Omental fat pad (tissue), 4 donors: ENCODE data around the gene NSG1. TPM values are rescaled to one million over a fixed set of nuclear protein-coding genes. Genes with fewer than 3 reads are reported as not detected.
"Not testable (repeated sequence)": the region's sequence is repeated elsewhere in the genome, so short reads cannot be mapped to it uniquely, and the experiment has no call there.

Experiments
- ATAC-seq: fragments of 150-250 bp; one replicate; pipeline ENCODE4 v1.9.1; 2016; ENCODE audit warnings: mild to moderate bottlenecking, moderate library complexity; ENCODE audit not compliant: low FRiP score
- DNase-seq: peaks from one replicate; pipeline ENCODE4 v3.0.0-alpha.2; 2019; ENCODE audit warnings: low spot score
- total RNA-seq, 4 donors: library from RNA; depleted of rRNA; stranded (reverse); fragments of >200 nt; gene quantifications; one replicate each; pipeline ENCODE4 v1.1.0, GENCODE V29; 2016
- TF ChIP-seq, protein P1 (sequence below), 3 donors: fragments of 450-650 bp; IDR thresholded peaks; one replicate each; pipeline ENCODE4 v1.5.1; 2016 to 2017; ENCODE audit warnings: antibody characterized with exemption in 3 of 3, mild to moderate bottlenecking in 3 of 3, moderate library complexity in 2 of 3

Gene NSG1
- total RNA-seq, 4 donors from 2014 or later: 1.6 to 15.3 (median 6.3) TPM

DNA sequence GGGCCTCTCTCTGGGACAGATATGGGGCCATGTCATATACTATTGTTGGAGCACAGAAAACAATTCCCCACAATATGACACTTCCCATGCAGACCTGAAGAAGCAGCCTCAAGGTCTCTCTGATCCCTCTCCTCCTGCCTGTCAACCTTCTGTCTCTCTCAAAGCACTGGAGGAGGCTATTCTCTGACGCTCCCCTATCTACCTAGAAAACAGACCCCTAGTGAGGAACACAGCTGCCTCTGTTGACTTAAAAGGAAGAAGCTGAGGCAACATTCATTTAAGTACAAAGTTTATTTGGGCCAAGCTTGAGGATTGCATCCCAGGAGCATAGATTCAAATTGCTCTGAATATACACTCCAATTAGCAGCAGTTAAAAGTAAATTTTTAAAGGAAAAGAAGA is 39.3 kb upstream of the NSG1 start:
- no peak for DNase-seq
- TF ChIP-seq, protein P1, sequence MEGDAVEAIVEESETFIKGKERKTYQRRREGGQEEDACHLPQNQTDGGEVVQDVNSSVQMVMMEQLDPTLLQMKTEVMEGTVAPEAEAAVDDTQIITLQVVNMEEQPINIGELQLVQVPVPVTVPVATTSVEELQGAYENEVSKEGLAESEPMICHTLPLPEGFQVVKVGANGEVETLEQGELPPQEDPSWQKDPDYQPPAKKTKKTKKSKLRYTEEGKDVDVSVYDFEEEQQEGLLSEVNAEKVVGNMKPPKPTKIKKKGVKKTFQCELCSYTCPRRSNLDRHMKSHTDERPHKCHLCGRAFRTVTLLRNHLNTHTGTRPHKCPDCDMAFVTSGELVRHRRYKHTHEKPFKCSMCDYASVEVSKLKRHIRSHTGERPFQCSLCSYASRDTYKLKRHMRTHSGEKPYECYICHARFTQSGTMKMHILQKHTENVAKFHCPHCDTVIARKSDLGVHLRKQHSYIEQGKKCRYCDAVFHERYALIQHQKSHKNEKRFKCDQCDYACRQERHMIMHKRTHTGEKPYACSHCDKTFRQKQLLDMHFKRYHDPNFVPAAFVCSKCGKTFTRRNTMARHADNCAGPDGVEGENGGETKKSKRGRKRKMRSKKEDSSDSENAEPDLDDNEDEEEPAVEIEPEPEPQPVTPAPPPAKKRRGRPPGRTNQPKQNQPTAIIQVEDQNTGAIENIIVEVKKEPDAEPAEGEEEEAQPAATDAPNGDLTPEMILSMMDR (IDR thresholded peaks at IDR 0.05): no peak
- no peak for ATAC-seq

DNA sequence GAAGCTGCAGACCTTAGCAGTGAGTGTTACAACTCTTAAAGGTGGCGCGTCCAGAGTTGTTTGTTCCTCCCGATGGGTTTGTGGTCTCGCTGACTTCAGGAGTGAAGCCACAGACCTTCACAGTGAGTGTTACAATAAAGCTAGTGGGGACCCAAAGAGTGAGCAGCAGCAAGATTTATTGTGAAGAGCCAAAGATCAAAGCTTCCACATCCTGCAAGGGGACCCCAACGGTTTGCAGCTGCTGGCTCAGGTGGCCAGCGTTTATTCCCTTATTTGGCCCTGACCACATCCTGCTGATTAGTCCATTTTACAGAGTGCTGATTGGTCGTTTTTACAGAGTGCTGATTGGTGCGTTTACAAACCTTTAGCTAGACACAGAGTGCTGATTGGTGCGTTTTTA is 38.3 kb upstream of the NSG1 start:
- ATAC-seq, DNase-seq: not testable (repeated sequence)

DNA sequence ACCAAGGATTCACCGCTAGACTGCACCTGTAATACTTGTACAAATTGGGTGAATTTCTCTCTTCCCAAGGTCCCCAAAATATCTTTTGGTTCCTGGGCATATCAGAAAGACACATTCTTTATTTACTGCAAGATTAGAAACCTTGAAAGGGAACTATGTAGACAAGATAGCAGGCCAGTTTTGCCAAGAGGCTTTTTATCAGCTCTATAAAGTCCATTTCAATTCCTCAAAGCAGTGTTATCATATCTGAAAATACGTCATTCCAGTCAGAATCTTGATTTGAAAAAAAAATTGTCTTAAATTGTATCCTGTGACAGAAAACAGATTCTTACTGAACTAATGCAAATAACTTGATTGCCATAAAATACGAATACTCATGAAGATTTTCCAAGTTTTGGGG is 37.0 kb upstream of the NSG1 start:
- no peak for ATAC-seq
- TF ChIP-seq, protein P1 (IDR thresholded peaks at IDR 0.05): no peak

DNA sequence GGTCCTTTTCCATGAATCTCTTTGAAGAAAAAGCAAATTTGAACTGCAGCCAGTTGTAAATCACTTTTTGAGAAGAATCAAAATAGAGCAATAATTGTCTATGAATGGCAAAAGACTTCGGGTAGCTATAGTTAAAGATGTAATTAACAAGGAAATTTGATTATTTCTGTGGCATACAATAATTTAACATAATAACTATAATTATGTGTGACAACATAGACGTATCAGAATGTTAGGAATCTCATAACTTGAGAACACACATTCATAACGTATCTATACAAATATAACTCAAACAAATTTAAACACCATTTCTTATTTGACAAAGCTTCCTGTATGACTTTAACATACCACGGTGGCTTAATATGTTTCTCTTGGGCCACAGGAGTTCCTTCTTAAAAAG is 36.0 kb upstream of the NSG1 start:
- ATAC-seq: no peak
- TF ChIP-seq, protein P1 (IDR thresholded peaks at IDR 0.05): no peak
- no peak for DNase-seq

More for the DNA sequence above, 37.0 kb upstream of the NSG1 start:
- no peak for DNase-seq

DNA sequence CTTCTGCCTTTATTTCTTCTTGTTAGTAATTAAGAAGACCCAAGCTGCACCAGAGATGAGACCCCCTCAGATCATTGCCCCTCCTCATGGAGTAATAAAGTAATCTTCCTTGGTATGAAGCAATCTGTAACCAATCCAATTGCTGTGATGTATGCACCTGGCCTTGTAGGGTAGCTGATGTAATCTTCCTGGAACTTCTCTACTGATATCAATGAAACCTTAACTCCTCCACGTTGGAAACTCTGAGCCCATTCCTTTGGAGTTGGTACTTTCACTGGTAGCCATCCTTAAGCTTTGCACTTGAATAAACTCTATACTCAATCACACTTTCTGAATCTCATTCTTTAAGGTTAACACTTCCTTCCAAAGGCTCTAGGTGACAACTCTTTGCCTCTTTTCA is 31.6 kb upstream of the NSG1 start:
- no peak for DNase-seq
- ATAC-seq: peak; percentile 94
- TF ChIP-seq, protein P1 (IDR thresholded peaks at IDR 0.05): no peak

DNA sequence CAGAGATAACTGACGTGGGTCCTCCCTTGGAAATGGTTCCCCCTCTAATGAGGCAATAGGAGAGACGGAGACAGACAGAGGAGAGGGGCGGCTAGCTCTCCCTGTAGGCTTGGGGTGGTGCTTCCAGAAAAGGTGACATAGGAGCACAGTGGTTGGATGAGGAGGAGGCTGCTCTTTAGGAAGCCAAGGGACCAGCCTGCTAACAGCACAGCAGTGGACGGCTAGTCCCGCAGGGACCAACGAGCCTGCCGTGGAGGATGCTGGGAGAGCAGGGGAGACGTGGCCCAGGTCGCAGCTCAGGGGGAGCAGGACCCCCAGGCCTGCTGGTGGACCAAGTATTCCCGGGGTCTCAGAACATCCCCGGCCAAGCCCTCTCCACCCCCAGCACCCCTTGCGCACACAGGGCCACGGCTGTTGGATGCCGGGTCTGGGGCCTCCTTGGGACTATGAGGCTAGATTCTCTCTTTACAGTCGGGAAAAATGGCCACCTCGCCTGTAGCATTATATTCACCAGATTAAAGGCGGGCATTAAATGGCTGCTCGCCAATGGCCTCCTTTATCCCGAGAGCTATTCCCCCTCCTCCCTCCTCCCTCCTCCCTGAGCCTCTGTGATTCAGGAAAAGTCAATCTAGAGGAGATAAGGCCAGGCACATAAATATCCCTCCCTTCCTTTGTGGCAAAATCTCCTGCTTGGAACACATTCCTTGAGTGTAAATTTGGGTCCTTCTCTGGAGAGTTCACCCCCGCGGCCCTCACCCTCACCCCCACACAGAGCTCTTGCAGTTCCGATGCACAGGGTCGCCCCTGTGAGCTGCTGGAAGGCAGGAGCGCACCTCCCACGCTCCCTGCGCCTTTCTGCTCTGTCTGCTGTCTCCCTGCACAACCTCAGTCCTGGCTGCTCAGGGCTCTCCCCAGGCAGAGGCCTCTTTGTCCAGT is 30.5 kb upstream of the NSG1 start:
- DNase-seq: no peak
- ATAC-seq: peak; percentile 41
- TF ChIP-seq, protein P1 (IDR thresholded peaks at IDR 0.05): no peak

DNA sequence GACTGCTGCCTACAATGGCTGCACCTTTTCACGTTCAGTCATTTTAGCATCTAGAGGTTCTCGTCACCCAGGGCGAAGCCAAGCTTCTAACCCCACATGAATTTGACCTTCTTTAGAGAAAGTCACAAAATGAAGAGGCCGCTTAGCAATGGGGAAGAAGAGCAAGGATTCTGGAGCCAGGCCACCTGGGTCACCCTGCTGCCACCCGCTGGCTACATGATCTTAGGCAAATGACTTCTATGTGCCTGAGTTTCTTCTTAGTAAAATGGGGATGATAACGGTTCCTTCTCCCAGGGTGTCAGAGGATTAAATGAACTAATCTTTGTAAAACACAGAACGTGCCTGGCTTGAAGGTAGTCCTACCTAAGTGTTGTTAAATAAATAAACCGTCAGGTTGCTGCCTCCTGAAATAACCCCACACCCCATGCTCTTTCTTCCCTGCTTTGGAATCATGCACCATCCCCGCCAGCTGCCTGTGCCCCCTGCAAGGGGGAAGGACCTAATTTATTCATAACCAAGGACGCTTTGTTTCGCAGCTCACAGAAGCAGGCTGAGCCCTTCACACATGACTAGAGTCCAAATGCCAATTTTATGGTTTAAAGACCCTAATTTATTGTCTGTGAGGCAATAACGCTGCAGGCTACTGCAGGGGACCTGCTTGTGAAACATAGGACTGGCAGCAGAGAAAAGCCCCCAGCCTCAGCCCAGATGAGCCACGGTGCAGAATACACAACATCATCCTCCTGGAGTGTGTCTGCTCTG is 28.6 kb upstream of the NSG1 start:
- ATAC-seq (no peak), DNase-seq (no peak)
- TF ChIP-seq, protein P1 (IDR thresholded peaks at IDR 0.05): no peak
